ENCODE data around the gene ACD. TPM values are rescaled to one million over a fixed set of nuclear protein-coding genes. Genes with fewer than 3 reads are reported as not detected.

Gene ACD
- total and polyA plus RNA-seq, 2 of the 8 experiments (the other 6 are each of a cell fraction or from before 2014, with no cell fraction given), result 34.8 to 58.0 TPM

DNA sequence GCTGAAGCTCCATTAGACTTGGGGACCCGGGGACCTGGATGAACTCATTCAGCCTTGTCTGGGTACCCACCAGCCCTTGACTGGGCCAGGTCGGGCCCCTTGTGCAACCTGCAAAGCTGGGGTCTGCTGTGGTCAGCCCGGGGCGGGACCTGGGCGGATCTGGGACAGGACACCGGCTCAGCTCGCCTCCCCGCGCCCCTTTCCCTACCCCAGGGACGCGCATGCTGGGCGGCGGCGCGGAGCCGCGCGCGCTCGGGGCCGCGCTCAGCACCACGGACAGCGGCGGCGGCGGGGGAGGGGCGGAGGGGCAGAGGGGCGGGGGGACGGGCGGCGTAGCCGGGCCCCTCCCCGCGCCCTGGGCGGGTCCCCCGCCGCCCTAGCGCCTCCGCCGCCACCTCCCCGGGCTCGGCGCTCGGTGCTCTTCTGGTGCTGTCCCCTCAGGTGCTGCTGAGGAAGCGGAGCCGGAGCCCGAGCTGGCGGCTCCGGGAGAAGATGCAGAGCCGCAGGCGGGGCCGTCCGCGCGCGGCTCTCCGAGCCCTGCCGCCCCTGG is 7.4 kb downstream of the ACD start (continued):
- no peak for TF ChIP-seq SP2 (IDR thresholded peaks at IDR 0.05; ENCODE audit: low read length)
